Measurements from ENCODE around the gene DNAJB9. TPM values are rescaled to one million over a fixed set of nuclear protein-coding genes. Genes with fewer than 3 reads are reported as not detected.

Gene DNAJB9
- total RNA-seq, 2 experiments from 2014 or later = 66.5 to 72.1 TPM

DNA sequence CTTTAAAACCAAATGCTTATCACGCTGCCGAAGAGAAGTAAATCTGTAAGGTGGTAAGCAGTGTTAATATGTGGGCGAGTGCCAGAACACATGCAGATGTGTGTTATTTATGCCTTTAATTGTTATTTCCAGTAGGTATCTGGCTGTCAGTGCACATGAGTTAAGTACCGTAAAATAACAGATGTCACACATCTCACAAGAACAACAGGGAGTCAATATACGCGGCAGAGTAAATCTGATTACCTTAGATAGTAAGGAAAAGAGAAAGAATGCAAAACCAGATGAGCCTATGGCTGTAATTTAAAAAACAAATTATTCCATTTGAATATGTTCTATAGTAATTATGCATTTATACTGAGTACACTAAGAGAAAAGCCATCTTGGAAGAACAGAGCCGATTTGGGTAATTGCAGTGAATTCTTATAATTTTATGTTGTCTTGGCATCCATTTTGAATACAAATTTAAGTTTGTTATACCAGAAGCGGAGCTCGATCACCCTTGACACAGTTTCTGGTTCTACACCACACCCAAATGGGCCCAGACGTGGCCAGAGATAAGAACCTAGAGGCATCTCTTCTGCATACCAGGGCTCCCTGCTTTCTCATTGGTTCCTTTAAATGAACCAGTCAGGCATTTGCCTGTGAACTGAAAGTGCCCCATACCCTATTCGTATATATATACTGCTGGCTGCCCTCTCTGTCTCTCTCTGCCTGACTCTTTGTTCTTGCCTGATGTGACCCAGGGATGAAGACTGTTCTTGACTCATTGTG, 34.8 kb downstream of the DNAJB9 start:
- Histone ChIP-seq H3K9me3 (ENCODE audit: control insufficient read depth in 1 of 2, insufficient read depth in 1 of 2, low read length in 2 of 2) (no peaks in the 10 kb centered on the region), H3K4me1 (ENCODE audit: insufficient read depth, low read length) (no peaks in the 10 kb centered on the region), H3K36me3 (ENCODE audit: insufficient read depth, low read length) (no peaks in the 10 kb centered on the region), H3K27me3 (ENCODE audit: control insufficient read depth in 1 of 2, insufficient read depth in 2 of 2, low read length in 2 of 2) (peaks cover 0 to 5% of the 10 kb centered on the region in 2 experiments), H3K27ac (ENCODE audit: low read depth in 1 of 2, low read length in 2 of 2) (no peak overlapping the region), H3K4me3 (ENCODE audit: low read length) (no peak overlapping the region)
- H3K4me1 Mint-ChIP-seq (ENCODE audit: low read depth) = no peaks in the 10 kb centered on the region
- H3K27me3 Mint-ChIP-seq = peaks cover 12% of the 10 kb centered on the region
- intact Hi-C loops (cut with DNase I, micrococcal nuclease) = no loop called here
- H3K27ac Mint-ChIP-seq = no peak overlapping the region
- no peak overlapping the region for H3K4me3 Mint-ChIP-seq
- ChIA-PET CTCF (no interaction called here), POLR2A (no interaction called here)
- TF ChIP-seq, protein P1, sequence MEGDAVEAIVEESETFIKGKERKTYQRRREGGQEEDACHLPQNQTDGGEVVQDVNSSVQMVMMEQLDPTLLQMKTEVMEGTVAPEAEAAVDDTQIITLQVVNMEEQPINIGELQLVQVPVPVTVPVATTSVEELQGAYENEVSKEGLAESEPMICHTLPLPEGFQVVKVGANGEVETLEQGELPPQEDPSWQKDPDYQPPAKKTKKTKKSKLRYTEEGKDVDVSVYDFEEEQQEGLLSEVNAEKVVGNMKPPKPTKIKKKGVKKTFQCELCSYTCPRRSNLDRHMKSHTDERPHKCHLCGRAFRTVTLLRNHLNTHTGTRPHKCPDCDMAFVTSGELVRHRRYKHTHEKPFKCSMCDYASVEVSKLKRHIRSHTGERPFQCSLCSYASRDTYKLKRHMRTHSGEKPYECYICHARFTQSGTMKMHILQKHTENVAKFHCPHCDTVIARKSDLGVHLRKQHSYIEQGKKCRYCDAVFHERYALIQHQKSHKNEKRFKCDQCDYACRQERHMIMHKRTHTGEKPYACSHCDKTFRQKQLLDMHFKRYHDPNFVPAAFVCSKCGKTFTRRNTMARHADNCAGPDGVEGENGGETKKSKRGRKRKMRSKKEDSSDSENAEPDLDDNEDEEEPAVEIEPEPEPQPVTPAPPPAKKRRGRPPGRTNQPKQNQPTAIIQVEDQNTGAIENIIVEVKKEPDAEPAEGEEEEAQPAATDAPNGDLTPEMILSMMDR (IDR thresholded peaks at IDR 0.05) = no peak
- DNase-seq = no peak
- no peaks in the 10 kb centered on the region for H3K36me3 Mint-ChIP-seq (ENCODE audit: low read depth)
- ATAC-seq (ENCODE audit: poor library complexity) = no peak
- H3K9me3 Mint-ChIP-seq = no peaks in the 10 kb centered on the region

DNA sequence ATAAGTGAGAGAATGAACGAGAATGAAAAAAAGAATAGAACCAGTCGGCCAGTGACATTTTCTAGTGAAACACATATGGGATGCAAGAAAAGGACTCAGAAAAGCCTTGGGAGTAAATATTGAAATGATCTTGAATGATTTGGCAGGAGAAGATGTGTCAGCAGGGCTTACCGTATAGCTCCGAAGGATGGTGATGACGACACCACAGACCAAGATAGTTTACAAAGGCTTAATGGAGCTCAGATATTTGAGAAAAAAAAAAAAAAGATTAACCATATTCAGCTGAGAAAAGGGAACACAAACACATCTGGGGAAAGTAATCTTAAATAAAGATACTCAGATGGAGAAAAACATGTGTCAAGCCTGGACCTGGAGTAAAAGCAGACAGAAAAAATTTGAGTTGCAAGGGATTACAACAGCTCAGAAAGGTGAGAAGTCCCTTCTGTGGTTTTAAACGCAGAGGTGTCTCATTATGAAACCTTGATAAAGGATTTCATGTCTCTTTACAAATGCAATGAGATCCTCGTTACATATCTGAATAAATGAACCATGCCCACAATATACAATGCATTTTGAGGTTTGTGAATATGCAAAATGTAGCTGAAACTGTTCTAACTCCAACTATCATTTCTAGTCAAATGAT, 36.0 kb downstream of the DNAJB9 start:
- Mint-ChIP-seq H3K4me1 (ENCODE audit: low read depth) (no peaks in the 10 kb centered on the region), H3K36me3 (ENCODE audit: low read depth) (no peaks in the 10 kb centered on the region), H3K4me3 (no peak overlapping the region), H3K9me3 (no peaks in the 10 kb centered on the region), H3K27ac (no peak overlapping the region), H3K27me3 (peaks cover 5% of the 10 kb centered on the region)
- Histone ChIP-seq H3K4me1 (ENCODE audit: insufficient read depth, low read length) (no peaks in the 10 kb centered on the region), H3K9me3 (ENCODE audit: control insufficient read depth in 1 of 2, insufficient read depth in 1 of 2, low read length in 2 of 2) (no peaks in the 10 kb centered on the region), H3K27ac (ENCODE audit: low read depth in 1 of 2, low read length in 2 of 2) (no peak overlapping the region), H3K27me3 (ENCODE audit: control insufficient read depth in 1 of 2, insufficient read depth in 2 of 2, low read length in 2 of 2) (peaks cover 0 to 5% of the 10 kb centered on the region in 2 experiments), H3K36me3 (ENCODE audit: insufficient read depth, low read length) (no peaks in the 10 kb centered on the region), H3K4me3 (ENCODE audit: low read length) (no peak overlapping the region)
- ChIA-PET POLR2A (no interaction called here), CTCF (no interaction called here)
- intact Hi-C loops (cut with DNase I, micrococcal nuclease) = no loop called here
- ATAC-seq (ENCODE audit: poor library complexity) (no peak), DNase-seq (no peak)
- TF ChIP-seq, protein P1 (IDR thresholded peaks at IDR 0.05) = no peak

DNA sequence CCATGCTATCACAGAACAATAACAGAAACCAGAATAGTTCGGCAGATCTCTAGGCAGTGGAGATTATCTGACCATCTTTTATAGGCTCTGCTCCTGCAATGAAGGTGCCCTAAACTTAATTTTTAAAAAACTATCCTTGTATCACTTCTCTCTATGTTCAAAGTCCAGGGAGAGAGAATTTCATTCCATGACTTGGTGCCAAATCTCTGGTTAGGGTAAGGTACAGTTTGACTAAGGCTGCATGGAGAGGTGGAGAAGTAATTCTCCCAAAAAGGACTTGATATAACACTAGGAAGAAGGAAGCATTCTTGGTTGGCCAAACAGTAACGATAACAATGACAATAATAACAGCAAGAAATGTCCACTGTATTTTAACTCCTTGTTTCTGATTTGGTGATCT, 40.0 kb downstream of the DNAJB9 start:
- H3K4me1 Mint-ChIP-seq (ENCODE audit: low read depth) = no peaks in the 10 kb centered on the region
- DNase-seq (no peak), ATAC-seq (ENCODE audit: poor library complexity) (no peak)
- H3K36me3 ChIP-seq (ENCODE audit: insufficient read depth, low read length) = no peaks in the 10 kb centered on the region
- peaks cover 3% of the 10 kb centered on the region for H3K27me3 Mint-ChIP-seq
- H3K9me3 Mint-ChIP-seq = no peaks in the 10 kb centered on the region
- ChIA-PET POLR2A (no interaction called here), CTCF (no interaction called here)
- H3K27ac ChIP-seq (ENCODE audit: low read depth in 1 of 2, low read length in 2 of 2) = no peak overlapping the region
- no peaks in the 10 kb centered on the region for H3K27me3 ChIP-seq (ENCODE audit: control insufficient read depth in 1 of 2, insufficient read depth in 2 of 2, low read length in 2 of 2)
- no peak overlapping the region for H3K4me3 ChIP-seq (ENCODE audit: low read length)
- H3K27ac Mint-ChIP-seq = no peak overlapping the region
- H3K4me3 Mint-ChIP-seq = no peak overlapping the region
- intact Hi-C loops (cut with DNase I, micrococcal nuclease) = no loop called here
- TF ChIP-seq, protein P1 (IDR thresholded peaks at IDR 0.05) = no peak
- H3K9me3 ChIP-seq (ENCODE audit: control insufficient read depth in 1 of 2, insufficient read depth in 1 of 2, low read length in 2 of 2) = no peaks in the 10 kb centered on the region
- no peaks in the 10 kb centered on the region for H3K4me1 ChIP-seq (ENCODE audit: insufficient read depth, low read length)
- H3K36me3 Mint-ChIP-seq (ENCODE audit: low read depth) = no peaks in the 10 kb centered on the region
